Measurements from ENCODE around the gene PRDM10. TPM values are rescaled to one million over a fixed set of nuclear protein-coding genes. Genes with fewer than 3 reads are reported as not detected.

PRDM10 gene
- total RNA-seq, 4 donors from 2014 or later = 11.3 to 22.4 (median 15.5) TPM

DNA sequence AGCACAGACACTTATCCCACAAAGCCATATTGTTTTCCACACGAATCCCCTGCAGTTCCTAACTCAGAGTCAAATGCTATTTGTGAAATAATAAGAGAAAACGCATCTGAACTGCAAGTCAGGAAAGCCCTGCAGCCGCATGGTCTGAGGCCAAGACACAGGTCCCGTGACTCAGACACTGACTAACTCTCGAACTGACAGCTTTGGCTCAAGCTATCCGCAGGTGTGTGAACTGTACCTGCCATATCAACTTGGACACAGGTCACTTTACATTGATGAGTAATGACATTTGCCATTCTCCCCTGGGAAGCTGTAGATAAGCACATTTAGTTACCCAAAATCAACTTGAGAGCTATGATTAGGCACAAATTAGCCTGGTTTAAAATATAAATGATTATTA lies 72.3 kb downstream of the PRDM10 start:
- Histone ChIP-seq H3K4me3 (no peak overlapping the region), H3K36me3 (peaks cover 0 to 11% (median 0%) of the 10 kb centered on the region in 4 donors), H3K27ac (no peak overlapping the region), H3K9me3 (no peaks in the 10 kb centered on the region), H3K27me3 (no peaks in the 10 kb centered on the region), H3K4me1 (no peaks in the 10 kb centered on the region)
- WGBS, 2 donors (ENCODE audit: low coverage in 1 of 2) = 90% methylated on average over 6 of the region's 6 CpGs; no CpG with 5 or more reads in 1 of the 2 donors
- DNase-seq = no peak
- TF ChIP-seq EP300 (IDR thresholded peaks at IDR 0.05; ENCODE audit: low read depth) = no peak
- no peak for TF ChIP-seq POLR2A (IDR thresholded peaks at IDR 0.05)
- TF ChIP-seq, protein P1, sequence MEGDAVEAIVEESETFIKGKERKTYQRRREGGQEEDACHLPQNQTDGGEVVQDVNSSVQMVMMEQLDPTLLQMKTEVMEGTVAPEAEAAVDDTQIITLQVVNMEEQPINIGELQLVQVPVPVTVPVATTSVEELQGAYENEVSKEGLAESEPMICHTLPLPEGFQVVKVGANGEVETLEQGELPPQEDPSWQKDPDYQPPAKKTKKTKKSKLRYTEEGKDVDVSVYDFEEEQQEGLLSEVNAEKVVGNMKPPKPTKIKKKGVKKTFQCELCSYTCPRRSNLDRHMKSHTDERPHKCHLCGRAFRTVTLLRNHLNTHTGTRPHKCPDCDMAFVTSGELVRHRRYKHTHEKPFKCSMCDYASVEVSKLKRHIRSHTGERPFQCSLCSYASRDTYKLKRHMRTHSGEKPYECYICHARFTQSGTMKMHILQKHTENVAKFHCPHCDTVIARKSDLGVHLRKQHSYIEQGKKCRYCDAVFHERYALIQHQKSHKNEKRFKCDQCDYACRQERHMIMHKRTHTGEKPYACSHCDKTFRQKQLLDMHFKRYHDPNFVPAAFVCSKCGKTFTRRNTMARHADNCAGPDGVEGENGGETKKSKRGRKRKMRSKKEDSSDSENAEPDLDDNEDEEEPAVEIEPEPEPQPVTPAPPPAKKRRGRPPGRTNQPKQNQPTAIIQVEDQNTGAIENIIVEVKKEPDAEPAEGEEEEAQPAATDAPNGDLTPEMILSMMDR (IDR thresholded peaks at IDR 0.05) = no peak
- no peak for TF ChIP-seq POLR2AphosphoS5 (IDR thresholded peaks at IDR 0.05)
- intact Hi-C loops (cut with DNase I; ENCODE audit: low total_unique reads) = no loop called here
- in situ Hi-C loops (cut with MboI; ENCODE audit: low pct_ligation_motif_present in 1 of 4, low pct_unique_long_range_greater_than_20kb in 1 of 4, low sequenced_read_pairs in 3 of 4) = no loop called here

GRCh38 chr11:129929721-129930120 lies 72.9 kb downstream of the PRDM10 start:
- Histone ChIP-seq H3K27me3 (no peaks in the 10 kb centered on the region), H3K4me3 (no peak overlapping the region), H3K36me3 (peaks cover 0 to 11% (median 0%) of the 10 kb centered on the region in 4 donors), H3K9me3 (no peaks in the 10 kb centered on the region), H3K27ac (no peak overlapping the region), H3K4me1 (no peaks in the 10 kb centered on the region)
- TF ChIP-seq, protein P1 (IDR thresholded peaks at IDR 0.05) = no peak
- TF ChIP-seq EP300 (IDR thresholded peaks at IDR 0.05; ENCODE audit: low read depth) (no peak), POLR2A (IDR thresholded peaks at IDR 0.05) (no peak), POLR2AphosphoS5 (IDR thresholded peaks at IDR 0.05) (no peak)
- no peak for DNase-seq
- intact Hi-C loops (cut with DNase I; ENCODE audit: low total_unique reads) = no loop called here
- 85 to 91% methylated on average over 2 of the region's 2 CpGs for WGBS, 2 donors (ENCODE audit: low coverage in 1 of 2)
- in situ Hi-C loops (cut with MboI; ENCODE audit: low pct_ligation_motif_present in 1 of 4, low pct_unique_long_range_greater_than_20kb in 1 of 4, low sequenced_read_pairs in 3 of 4) = loop anchor here in 2 of 4 donors (10.0 kb wide), 1 partner anchor 205 kb away; no protein-coding TSS in a partner anchor

DNA sequence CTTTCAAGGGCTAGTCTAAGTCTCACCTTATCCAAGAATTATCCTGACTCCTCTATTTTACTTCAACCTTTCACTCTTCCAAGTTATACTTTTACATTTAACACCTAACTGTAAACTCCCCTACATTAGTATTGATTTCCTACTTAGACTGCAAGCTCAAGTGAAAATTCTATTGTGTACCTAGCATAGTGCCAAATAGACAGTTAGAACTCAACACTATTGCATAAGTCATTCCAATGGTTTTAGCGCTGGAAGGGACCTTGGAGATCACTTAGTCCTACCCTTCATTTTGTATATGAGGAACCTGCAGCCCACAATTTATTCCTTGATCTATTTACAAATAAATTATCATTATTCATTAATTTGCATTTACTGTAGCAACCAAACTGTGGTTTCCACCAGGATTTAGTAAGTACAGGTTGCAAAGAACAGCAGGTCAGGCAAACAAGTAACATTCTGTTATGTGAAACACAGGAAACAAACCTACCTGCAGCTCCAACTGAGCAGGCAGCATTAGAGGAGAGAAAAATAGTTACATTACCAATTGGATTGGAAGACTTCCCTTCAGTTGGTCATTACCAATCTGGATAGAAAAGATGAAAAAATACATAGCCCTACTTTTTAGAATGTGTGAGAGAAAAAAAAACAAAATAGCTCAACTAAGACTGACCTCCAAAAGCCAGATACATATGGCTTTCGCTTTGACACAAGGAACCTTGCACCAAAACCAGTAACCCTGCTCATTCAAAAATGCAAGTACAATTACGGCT lies 73.5 kb downstream of the PRDM10 start:
- H3K4me1 ChIP-seq = no peaks in the 10 kb centered on the region
- no peak for TF ChIP-seq EP300 (IDR thresholded peaks at IDR 0.05; ENCODE audit: low read depth)
- TF ChIP-seq, protein P1 (IDR thresholded peaks at IDR 0.05) = no peak
- no peak for TF ChIP-seq POLR2A (IDR thresholded peaks at IDR 0.05)
- no peak for TF ChIP-seq POLR2AphosphoS5 (IDR thresholded peaks at IDR 0.05)
- no peaks in the 10 kb centered on the region for H3K9me3 ChIP-seq
- in situ Hi-C loops (cut with MboI; ENCODE audit: low pct_ligation_motif_present in 1 of 4, low pct_unique_long_range_greater_than_20kb in 1 of 4, low sequenced_read_pairs in 3 of 4) = loop anchor here in 2 of 4 donors (10.0 kb wide), 1 partner anchor 206 kb away; no protein-coding TSS in a partner anchor
- H3K36me3 ChIP-seq = peaks cover 0 to 11% (median 0%) of the 10 kb centered on the region in 4 donors
- no peak overlapping the region for H3K4me3 ChIP-seq
- H3K27me3 ChIP-seq = no peaks in the 10 kb centered on the region
- WGBS, 2 donors (ENCODE audit: low coverage in 1 of 2) = 88 to 100% methylated on average over 3 of the region's 3 CpGs
- intact Hi-C loops (cut with DNase I; ENCODE audit: low total_unique reads) = no loop called here
- H3K27ac ChIP-seq = no peak overlapping the region
- no peak for DNase-seq

DNA sequence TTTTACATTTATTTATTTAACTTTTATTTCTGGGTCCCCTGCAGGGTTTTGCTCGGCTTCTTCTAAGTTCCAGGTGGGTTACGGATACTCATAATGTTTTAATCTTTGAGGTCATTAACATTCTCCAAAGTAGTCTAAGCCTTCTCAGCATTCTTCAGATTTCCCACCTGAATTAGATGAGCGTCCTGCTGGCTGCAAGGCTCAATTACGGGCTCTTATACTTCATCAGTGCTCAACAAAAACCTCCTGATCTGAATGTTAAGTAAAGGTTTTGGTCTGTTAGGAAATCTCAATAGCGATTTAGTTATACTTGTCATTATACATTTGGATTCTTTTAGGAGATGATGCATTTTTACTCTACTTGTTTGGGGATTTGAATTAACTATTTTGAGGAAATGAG lies 80.0 kb downstream of the PRDM10 start:
- Histone ChIP-seq H3K4me1 (peaks cover 0 to 5% (median 0%) of the 10 kb centered on the region in 4 donors), H3K4me3 (no peak overlapping the region), H3K27ac (no peak overlapping the region), H3K27me3 (no peaks in the 10 kb centered on the region), H3K9me3 (no peaks in the 10 kb centered on the region), H3K36me3 (peaks cover 0 to 1% (median 0%) of the 10 kb centered on the region in 4 donors)
- in situ Hi-C loops (cut with MboI; ENCODE audit: low pct_ligation_motif_present in 1 of 4, low pct_unique_long_range_greater_than_20kb in 1 of 4, low sequenced_read_pairs in 3 of 4) (loop anchor here (5.0 to 10.0 kb wide), 2 partner anchors 210 to 212 kb away; no protein-coding TSS in a partner anchor), intact Hi-C loops (cut with DNase I; ENCODE audit: low total_unique reads) (no loop called here)
- DNase-seq = no peak
- 94 to 97% methylated on average over 5 of the region's 5 CpGs for WGBS, 2 donors (ENCODE audit: low coverage in 1 of 2)
- TF ChIP-seq, protein P1 (IDR thresholded peaks at IDR 0.05) = no peak
- TF ChIP-seq POLR2A (IDR thresholded peaks at IDR 0.05) (no peak), POLR2AphosphoS5 (IDR thresholded peaks at IDR 0.05) (no peak), EP300 (IDR thresholded peaks at IDR 0.05; ENCODE audit: low read depth) (no peak)
